ENCODE data around the gene IGHMBP2. TPM values are rescaled to one million over a fixed set of nuclear protein-coding genes. Genes with fewer than 3 reads are reported as not detected.

Gene IGHMBP2
- total RNA-seq, 1 donor from 2014 or later = 30.1 TPM

DNA sequence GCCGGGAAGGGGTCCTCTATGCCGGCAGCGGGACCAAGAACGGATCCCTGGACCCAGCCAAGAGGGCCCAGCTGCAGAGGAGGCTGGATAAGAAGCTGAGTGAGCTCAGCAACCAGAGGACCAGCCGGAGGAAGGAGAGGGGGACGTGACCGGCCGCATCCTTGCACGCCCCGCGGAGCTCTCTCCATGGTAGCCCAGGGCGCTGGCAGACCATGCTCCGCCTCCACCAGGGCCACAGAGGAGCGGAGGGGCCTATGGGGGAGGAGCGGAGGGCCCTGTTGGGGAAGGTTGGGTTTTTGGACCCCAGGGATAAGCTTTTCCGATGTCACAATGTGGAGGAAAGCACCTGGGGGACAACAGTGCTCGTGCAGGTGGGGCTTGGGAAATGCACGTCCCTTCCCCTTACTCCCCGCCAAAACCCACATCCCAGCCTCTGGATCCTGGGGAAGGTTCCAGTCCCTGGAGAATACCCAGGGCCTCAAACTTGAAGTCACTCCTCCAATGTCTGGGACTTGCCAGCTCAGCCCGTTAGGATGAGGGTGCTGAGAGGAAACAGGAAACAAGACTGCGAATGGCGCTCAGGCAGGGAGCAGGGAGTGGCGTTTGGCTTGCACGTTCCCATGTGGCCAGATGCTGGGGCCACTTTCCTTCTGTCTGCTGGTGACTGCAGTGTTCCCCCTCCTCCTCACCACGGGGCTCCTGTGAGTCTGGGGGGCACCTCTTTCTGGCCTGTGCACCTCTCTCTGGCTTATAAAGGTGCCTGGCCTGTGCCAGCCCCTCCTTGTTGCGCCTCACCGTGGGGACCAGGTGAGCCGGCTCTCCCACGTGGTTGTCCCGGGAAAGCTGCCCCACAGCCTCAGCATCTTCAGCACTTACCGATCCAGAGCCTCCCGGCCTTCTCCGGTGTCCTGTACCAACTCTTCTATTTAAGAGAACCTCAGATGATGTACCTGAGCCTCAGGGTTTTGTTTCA lies 36.2 kb downstream of the IGHMBP2 start:
- Mint-ChIP-seq H3K36me3 (ENCODE audit: low read depth) (no peaks in the 10 kb centered on the region), H3K9me3 (no peaks in the 10 kb centered on the region)
- TF ChIP-seq CTCF (conservative IDR thresholded peaks at IDR 0.05) = no peak

GRCh38 chr11:68940651-68941323 lies 37.1 kb downstream of the IGHMBP2 start:
- H3K27ac Mint-ChIP-seq (ENCODE audit: unreplicated experiment) = no peak overlapping the region
- no peak overlapping the region for H3K4me3 Mint-ChIP-seq
- H3K9me3 Mint-ChIP-seq = no peaks in the 10 kb centered on the region
- H3K4me1 Mint-ChIP-seq = no peaks in the 10 kb centered on the region
- no peaks in the 10 kb centered on the region for H3K27me3 Mint-ChIP-seq (ENCODE audit: low read depth)
- TF ChIP-seq CTCF (conservative IDR thresholded peaks at IDR 0.05) = no peak
- no peak for DNase-seq (ENCODE audit: low read depth, low spot score)
- no peaks in the 10 kb centered on the region for H3K36me3 Mint-ChIP-seq (ENCODE audit: low read depth)

More for the DNA sequence above, 36.2 kb downstream of the IGHMBP2 start:
- Mint-ChIP-seq H3K27ac (ENCODE audit: unreplicated experiment) (no peak overlapping the region), H3K27me3 (ENCODE audit: low read depth) (no peaks in the 10 kb centered on the region), H3K4me1 (no peaks in the 10 kb centered on the region), H3K4me3 (no peak overlapping the region)
- DNase-seq (ENCODE audit: low read depth, low spot score) = no peak

- H3K36me3 Mint-ChIP-seq (ENCODE audit: low read depth) = no peaks in the 10 kb centered on the region
- no peaks in the 10 kb centered on the region for H3K27me3 Mint-ChIP-seq (ENCODE audit: low read depth)
- TF ChIP-seq CTCF (conservative IDR thresholded peaks at IDR 0.05) = no peak
- H3K4me3 Mint-ChIP-seq = no peak overlapping the region
- H3K9me3 Mint-ChIP-seq = no peaks in the 10 kb centered on the region
- no peak overlapping the region for H3K27ac Mint-ChIP-seq (ENCODE audit: unreplicated experiment)
- H3K4me1 Mint-ChIP-seq = no peaks in the 10 kb centered on the region
- DNase-seq (ENCODE audit: low read depth, low spot score) = no peak
Observed at GRCh38 chr11:68941324-68942094, 37.8 kb downstream of the IGHMBP2 start.

DNA sequence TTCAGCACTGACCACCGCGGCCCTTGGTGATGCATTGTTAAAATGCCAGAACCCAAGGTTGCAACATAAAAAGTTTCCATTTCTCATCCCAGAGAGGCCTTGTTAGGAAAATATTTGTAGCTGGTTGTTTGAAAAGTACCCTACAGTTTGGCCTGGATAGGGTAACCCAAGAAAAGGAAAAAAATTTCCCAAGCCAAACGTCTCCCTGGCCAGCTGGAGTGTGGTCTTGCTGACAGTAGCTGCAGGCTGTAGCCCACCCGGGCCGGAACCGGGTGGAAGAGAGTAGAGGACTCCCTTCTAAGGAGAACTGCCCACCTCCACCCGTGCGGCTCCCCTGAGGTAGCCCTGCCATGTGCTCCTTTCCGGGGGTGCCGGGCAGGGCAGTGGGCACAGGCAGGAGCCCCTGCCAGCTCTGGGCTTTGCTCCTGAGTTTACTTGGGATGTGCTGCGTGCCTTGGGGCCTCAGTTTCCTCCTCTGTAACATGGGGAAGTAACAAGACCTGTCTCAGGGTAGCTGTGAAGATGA lies 38.5 kb downstream of the IGHMBP2 start:
- H3K4me1 Mint-ChIP-seq = peaks cover 3% of the 10 kb centered on the region
- H3K27me3 Mint-ChIP-seq (ENCODE audit: low read depth) = no peaks in the 10 kb centered on the region
- TF ChIP-seq CTCF (conservative IDR thresholded peaks at IDR 0.05) = no peak
- H3K9me3 Mint-ChIP-seq = no peaks in the 10 kb centered on the region
- no peaks in the 10 kb centered on the region for H3K36me3 Mint-ChIP-seq (ENCODE audit: low read depth)
- no peak for DNase-seq (ENCODE audit: low read depth, low spot score)
- no peak overlapping the region for H3K27ac Mint-ChIP-seq (ENCODE audit: unreplicated experiment)
- no peak overlapping the region for H3K4me3 Mint-ChIP-seq

DNA sequence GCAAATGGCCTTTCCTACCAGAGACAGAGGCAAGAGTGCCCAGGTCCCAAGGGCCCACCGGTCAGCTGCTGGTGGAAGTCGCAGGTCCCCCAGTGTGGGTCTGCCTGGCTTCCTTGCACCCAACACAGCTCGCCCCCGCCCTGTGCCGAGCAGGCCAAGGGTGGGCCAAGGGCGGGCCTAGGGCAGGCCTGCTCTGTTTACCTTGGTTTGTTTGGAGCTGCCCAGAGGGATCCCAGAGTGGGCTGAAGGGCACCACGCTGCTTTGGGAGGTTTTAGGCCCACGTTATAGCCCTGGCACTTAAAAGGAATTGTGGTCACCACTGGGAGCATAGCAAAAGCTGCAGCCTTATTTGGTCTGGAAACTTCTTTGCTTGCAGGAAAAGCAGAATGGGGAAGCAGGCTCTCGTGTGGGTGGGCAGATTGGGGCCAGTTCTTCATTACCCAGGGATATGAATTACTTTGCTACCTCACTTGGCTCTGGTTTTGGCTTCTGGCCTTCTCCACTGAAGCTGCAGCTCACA lies 39.1 kb downstream of the IGHMBP2 start:
- Mint-ChIP-seq H3K9me3 (no peaks in the 10 kb centered on the region), H3K4me3 (no peak overlapping the region), H3K36me3 (ENCODE audit: low read depth) (no peaks in the 10 kb centered on the region), H3K27me3 (ENCODE audit: low read depth) (peaks cover under 1% of the 10 kb centered on the region), H3K27ac (ENCODE audit: unreplicated experiment) (no peak overlapping the region), H3K4me1 (peaks cover 5% of the 10 kb centered on the region)
- no peak for TF ChIP-seq CTCF (conservative IDR thresholded peaks at IDR 0.05)
- no peak for DNase-seq (ENCODE audit: low read depth, low spot score)

Data from neural crest cell (in vitro differentiated cells).